Right kidney (tissue), 1 donor: ENCODE data around the gene PPT2.

Experiments
- DNase-seq: peaks from one replicate; pipeline ENCODE4 v3.0.0-alpha.2; 2016

The PPT2 gene

DNA sequence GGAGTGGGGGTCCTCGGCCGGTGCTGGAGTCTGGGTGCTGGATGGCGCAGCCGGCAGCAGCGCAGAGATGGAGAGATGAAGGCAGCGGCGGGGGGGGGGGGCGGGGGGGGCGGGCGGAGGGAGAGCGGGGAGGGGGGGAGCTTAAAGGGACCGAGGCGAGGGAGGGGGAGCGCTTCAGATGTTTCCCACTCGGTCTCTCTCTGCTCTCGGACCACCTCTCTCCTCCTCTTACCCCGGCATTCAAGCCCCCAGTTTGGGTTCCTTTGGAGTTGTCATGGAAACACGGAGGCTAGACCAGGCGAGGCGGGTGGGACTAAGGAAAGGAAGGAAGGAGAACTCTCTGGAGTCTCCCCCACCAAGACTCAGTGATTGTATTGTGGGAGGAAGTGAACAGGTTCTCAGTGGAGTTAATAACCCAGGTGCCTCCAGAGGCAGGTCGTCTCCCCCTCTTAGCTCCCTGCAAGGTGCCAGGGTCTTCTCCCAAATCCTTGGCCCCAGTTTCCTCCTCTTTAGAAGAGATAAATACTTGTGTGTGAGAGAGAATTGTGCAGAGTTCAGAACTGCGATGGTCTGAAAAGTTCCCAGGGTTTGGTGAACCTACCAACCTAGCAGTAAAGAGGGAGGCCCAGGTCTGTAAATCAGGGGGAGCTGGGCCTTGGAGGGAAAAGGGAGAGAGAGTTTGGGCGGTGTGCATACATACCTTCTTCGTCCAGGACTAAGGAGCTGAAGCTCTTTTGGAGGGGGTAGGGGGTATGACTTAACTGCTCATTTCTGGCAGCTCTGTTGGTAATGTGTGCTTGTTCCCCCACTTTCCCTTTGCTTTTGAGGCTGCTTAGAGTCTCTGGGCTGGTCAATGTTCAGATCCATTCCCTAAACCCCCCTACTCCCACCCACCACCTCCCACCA lies 1.8 kb upstream of the PPT2 start, which contains the start of gene PRRT1:
Gene PRRT1 (minus strand): TSS at position 77 of the 906 bp plus-strand sequence. CDS start 112 bp downstream, outside the sequence.
- peak; percentile 44 for DNase-seq

DNA sequence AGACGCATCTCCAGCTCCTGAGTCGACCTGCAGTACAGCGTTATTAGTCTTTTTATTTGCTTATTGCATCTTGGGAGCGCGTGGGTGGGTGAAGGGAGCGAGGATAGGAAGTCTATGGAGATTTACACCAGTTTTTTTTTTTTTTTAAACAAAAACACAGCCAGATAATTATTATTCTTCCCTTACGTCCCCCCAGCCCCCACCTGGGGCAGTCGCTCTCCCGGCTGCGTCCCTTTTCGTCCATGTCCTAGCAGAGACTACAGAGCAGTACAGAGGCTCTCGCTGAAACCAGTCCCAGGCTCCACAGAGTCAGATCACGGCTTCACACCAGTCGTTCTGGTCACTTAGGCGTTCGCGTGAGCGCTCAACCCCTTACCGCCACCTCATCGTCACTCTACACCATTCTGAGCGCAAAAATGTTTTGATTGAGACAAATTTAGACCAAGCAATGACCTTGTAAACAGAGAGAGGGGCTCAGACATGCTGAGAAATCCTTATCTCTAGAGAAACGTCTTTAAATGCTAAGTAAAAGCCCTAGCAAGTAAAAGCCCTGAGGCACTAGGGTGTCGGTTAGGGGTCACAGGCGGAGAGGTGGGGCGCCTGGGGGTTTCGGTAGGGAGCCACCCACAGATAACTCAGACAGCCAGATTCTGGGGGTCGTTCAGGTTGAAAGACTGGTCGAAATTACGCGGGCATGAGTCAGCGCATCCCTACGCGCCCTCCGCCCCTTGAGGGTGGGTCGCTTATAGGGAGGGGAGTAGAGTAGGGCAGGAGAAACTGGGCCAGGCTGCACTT lies 975 bp upstream of the PPT2 start:
- peak; percentile 67 for DNase-seq

DNA sequence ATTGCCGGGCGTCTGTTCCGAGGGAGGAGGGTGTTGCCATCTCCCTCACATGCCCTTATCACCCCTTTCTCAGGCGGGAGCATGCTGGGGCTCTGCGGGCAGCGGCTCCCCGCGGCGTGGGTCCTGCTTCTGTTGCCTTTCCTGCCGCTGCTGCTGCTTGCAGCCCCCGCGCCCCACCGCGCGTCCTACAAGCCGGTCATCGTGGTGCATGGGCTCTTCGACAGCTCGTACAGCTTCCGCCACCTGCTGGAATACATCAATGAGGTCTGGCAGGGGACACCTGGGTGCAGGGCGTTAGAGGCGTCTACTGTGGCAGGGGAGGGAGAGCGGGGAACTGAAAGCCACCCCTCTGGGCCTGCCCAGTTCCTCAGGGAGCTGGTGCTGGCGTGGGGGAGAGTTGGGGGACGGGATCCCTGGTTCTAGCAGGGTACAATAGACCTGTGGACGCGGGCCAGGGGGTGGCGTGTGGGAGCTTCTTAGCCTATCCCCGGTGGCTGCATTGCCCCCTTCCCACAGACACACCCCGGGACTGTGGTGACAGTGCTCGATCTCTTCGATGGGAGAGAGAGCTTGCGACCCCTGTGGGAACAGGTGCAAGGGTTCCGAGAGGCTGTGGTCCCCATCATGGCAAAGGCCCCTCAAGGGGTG lies 697 bp downstream of the PPT2 start:
- DNase-seq = peak; percentile 88

DNA sequence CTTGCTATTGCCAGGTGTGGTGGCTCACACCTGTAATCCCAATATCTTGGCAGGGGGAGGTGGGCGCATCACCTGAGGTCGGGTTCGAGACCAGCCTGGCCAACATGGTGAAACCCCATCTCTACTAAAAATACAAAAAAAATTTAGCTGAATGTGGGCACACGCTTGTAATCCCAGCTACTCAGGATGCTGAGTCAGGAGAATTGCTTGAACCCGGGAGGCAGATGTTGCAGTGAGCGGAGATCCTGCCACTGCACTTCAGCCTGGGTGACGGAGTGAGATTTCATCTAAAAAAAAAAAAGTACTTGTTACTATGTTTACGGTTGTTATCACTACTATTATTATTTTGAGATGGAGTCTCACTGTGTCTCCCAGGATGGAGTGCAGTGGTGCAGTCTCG lies 3.0 kb downstream of the PPT2 start:
- no peak for DNase-seq

DNA sequence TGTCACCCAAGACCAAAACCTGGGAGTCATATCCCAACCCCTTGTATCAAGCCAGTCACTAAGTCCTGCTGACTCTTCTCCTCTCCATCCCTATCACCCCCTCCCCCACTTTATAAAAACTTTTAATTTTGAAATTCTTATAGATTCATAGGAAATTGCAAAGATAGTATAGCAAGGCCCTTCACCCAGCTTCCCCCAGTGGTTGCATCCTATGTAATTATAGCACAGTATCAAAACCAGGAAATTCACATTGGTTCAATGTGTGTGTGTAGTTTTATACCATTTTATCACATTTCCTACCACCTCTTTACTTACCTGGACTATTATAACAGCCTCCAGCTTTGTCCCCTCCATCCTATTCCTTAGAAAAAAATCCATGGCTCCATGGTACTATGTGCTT lies 4.1 kb downstream of the PPT2 start:
- DNase-seq = no peak

DNA sequence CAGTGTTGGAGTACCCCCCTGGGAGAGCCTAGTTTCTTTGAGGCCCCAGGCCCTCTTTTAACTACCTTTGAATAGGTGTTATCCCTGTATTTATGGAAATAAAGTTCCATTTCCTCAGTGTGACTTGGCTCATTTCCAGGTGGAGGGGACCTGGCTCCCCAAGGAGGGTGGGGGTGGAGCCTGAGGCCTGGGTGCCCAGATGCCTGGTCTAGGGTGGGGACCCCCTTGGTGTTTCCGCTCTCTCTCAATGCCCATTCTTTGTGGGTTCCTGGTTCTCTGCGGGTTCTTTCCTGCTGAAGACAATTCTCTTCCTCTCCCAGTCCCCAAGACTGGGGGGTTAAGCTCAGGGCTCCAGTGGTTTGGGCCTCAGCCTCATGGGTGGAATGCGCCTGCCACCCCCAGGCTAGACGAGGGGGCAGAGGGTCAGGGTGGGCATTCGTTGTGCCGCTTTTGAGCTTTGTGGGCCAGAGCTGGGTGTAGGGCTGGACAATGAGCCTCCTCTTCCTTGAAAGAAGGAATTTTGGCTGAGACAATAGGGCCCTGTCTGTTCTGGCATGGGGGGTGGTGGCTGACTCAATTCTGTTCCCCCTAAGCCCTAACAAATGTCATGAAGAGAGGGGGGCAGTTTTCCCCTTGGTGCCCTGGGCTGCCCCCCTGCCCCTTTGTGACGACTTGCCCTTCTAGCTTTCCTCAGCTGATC lies 9.8 kb downstream of the PPT2 start:
- DNase-seq = no peak

DNA sequence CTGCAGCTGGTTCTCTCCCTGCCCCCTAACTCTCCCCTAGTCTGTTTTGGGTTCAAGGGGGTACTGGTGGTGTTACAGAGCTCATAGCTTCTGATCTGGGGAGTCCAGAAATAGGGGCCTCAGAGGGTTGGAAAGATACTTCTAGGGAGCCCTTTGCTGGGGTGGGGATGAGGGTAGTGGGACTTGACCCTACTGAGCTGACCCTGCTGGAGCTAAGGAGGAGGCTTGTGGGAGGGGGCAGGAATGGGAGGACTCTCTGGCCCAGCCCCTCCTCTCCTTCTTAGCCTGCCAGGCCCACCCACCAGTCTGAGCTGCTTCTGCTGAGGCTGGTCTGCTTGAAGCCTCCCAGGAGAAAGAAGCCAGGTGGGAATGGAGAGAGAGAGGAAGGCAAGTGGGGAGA lies 10.4 kb downstream of the PPT2 start, which contains the start of gene EGFL8:
Gene EGFL8 (plus strand): TSS at position 301 of the 400 bp plus-strand sequence. CDS start 1,571 bp downstream, outside the sequence.
- DNase-seq = no peak

DNA sequence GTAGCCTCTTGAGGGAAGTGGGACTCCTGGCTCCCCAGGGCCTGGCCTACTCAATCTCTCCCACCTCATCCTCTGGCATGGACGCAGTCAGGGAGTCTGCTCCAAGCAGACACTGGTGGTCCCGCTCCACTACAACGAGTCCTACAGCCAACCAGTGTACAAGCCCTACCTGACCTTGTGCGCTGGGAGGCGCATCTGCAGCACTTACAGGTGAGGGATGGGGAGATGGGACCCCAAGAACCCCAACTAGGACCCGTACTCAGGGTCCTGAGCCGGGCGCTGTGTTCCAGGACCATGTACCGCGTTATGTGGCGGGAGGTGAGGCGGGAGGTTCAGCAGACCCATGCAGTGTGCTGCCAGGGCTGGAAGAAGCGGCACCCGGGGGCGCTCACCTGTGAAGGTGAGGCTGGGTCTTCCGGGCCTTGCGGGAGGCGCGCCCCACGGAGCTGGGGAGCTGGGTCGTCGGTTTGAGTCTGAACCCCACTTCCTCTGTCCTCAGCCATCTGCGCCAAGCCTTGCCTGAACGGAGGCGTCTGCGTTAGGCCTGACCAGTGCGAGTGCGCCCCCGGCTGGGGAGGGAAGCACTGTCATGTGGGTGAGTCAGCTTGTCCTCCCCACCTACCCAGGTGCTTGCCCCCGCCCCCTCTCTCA lies 12.6 kb downstream of the PPT2 start:
- DNase-seq = no peak

DNA sequence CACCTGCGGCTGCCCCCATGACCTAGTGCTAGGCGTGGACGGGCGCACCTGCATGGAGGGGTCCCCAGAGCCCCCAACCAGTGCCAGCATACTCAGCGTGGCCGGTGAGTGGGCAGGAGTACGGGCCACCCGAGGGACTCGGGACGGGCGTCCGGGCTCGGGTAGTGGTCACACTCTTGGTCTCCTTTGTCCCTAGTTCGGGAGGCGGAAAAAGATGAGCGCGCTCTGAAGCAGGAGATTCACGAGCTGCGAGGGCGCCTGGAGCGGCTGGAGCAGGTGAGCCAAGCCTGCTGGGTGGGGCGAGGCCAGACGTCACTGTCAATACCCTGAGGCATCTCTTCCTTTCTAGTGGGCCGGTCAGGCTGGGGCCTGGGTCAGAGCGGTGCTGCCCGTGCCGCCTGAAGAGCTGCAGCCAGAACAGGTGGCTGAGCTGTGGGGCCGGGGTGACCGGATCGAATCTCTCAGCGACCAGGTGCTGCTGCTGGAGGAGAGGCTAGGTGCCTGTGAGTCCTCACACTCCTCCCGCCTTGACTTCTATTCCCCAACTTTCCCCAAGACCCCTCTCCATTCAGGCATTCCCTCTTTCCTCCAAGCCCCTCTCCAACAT lies 13.3 kb downstream of the PPT2 start:
- no peak for DNase-seq

DNA sequence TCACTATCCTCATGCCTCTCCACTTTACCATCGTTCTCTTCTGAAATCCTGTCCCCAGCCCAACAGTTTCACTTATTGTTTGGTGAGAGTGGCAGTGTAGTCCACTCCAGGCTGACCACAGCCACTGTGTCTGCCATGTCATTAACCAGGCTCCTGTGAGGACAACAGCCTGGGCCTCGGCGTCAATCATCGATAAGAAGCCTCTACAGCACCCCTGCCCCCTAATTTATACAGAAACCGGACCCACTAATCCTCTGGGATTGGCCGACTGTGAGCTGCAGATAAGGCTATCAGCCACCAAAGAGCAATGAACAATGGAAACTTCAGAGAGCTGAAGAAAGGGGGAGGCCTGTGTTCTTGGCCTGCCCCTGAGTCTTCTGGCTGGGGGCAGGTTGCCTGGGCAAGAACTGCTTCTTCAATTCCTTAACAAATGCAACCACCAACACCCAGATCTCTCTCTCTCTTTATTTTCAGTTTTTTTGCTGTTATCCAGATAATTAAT lies 13.9 kb downstream of the PPT2 start:
- DNase-seq = no peak

DNA sequence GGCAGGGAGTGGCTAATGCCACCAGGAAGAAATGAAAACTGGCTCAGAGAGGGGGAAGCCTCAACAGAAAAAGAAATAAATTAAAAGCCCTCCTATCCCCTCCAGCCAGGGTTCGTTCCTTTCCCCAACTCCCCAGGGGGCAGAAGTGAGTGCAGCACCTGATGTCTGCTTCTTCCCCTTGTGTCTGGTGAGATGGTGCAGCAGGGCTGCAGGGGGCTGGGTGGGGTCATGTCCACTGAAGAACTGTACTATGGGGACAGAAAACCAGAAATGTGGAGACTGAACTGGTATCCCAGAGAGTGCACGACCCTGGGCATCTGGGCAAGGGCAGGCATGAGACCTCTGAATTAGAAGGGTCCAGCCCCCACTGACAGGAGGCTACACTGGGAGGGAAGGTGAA lies 14.4 kb downstream of the PPT2 start:
- DNase-seq = no peak

DNA sequence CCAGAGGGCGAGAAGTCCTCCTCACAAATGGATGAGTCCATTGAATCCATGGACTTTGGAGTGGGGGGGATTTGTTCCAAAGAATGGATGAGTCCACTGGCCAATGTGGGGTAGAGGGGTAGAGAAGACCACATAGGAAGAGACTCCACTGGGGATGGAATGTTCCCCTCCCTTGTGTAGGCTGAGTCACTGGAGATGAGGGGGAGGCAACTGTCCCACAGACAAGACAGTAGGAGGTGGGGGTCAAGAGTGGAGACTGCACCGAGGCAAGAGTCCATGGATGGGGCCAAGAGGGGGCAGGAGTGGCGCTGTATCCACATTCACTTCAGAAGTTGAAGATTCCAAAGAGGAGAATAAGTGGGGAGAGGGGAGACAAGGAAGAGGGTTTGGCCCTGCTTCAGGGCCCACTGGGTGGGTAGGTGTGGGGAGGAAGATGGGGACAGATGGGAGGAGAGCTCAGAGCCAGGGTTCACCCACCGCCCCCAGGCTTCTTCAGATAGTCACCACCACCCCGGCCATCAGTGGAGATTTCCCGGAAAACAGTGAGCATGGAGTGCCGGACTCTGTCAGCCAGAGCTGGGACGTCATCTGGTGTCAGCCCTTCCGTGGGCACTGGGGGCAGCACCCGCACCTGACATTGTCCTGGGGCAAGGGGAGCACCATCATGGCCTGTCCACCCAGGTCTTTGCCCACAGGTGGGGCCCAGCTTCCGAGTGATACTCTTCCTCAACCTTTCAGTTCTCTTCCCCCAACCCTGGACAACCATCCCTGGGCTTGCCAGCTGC lies 15.1 kb downstream of the PPT2 start:
- no peak for DNase-seq

DNA sequence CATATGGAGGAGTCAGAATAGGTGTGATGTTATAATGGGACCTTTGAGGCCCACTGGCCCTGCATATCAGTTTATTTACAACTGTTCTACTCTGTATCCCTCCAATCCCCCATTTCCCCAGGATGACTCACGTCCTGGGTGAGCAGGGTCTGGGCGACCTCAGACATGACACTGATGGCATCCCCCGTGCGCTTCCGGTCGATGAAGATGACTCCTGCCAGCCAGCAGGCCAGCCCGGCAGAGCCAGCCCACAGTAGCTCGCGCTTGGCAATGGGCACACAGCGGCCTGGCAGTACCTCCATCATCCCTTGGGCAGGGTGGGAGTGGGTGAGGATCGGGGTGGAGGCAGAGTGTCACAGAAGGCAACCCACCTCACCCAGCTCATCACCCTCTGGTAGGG lies 16.4 kb downstream of the PPT2 start:
- no peak for DNase-seq

DNA sequence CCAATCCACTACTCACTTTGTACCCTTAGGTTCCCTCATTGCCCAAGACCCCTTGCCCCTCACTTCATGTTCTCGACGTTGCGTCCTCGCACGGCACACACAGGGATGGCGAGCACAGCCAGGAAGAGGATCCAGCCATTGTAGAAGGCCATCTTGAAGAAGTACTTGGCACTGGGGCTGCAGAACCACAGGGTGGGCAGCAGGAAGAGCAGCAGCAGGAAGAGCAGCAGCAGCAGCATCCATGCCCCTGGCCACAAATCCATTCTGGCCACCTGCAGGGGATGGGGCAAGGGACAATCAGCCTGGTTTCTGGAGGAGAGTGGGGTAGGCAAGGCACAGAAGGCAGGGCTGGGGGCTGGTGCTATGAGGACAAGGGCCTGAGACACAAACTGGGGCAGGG lies 17.3 kb downstream of the PPT2 start:
- DNase-seq = no peak

DNA sequence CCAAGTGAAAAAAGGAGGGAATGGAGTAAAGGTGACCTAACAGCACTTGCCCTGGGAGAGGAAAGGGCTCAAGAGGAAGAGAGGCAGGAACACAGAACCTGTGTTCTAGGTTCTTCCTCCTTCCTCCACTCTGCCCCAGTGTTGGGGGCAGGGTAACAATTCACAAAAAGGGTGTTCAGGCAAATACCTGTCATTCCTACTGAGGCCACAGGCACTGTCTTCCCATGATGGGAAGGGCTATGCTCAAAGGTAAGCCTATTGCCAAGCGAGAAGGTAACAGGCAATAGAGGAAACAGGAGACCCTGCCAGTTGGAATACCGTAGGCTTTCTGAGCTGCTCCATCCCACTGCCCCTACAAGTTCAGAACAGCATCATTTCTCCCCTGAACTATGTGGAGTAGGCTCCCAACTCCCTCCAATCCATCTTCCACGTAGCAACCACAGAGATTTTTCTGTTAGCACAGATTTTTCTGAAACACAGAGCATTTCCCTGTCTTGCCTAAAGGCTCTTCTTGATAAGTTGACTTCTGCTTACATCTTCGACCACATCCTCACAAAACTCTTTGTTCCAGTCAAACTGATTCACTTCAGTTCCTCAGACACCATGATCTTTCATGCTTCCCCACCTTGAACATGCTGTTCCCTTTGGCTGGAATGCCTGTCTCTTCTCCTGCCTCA lies 19.2 kb downstream of the PPT2 start:
- DNase-seq = no peak

DNA sequence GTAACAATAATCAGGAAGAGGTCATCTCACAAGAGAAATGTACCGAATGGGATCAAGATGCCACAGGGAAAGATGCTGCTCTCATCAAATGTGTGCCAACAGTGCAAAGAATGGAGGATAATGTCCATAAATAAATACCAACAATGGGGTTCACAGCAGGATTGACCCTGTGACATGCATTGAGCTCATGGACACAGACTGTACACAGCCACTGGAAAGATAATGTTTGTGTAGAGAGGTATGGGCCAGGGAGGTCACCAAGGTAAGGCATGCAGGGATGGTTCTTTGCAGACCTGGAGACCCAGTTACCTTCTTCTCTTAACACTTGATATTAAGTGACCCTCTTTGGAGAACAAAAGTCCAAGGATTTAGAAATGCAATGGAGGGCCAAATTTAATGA lies 20.5 kb downstream of the PPT2 start:
- DNase-seq = no peak

DNA sequence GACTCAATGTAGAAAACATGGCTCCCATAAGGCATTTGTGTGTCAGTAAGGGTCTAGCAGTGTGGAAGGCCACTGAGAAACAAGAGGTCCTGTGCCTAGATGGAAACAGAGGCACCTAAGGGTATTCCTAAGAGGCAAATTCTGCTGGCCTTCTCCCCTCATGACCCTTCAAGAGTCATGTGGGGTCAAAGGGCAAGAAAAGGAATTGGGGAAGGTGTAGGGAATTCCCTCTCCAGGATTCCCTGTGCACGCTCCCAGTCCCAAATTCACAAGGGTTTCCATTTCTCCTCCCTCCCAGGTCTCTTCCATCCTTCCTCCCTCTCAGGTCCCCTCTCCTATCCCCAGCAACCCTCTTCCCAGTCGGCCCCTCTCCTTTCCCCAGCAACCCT lies 21.4 kb downstream of the PPT2 start:
- DNase-seq = no peak

DNA sequence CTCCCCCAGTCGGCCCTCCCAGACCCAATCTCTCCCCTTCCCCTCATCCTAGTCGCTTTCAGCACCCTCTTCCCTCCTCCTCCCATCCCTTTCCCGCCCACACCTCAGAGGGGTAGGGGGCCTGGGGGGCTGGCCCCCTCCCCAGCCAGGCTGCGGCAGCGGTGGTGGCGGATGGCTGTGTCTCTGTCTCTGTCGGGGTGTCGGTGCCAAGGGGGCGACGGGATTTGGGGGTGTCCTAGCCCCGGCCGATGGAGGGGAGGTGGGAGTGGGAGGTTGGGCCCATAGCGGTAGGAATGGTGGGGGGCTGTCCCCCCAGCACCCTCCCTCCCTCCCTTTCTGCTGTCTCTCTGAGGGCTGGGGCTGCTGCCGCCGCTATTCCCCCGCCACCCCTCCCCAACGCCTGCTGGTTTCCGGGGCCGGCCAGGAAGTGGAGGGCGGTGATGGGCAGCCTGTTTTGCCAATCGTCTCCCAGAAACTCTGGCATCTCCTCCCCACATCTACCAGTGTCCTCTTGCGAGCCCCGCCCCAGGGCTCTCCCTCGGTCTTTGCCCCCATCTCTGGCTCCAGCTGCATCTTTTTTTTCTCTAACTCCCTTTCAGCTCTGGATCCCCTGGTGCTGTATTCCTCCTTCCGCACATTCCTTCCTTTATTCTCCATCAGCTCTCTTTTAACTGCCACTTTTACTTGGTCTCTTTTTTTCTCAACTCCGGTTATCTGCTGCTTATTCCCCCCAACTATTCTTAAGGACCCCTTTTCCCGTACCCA lies 22.0 kb downstream of the PPT2 start, which contains the start of gene AGPAT1:
Gene AGPAT1 (minus strand): TSS at position 374 of the 765 bp plus-strand sequence. CDS start 4,588 bp downstream, outside the sequence.
- peak; percentile 77 for DNase-seq
